ENCODE measurements around the gene CAPG. TPM values are rescaled to one million over a fixed set of nuclear protein-coding genes. Genes with fewer than 3 reads are reported as not detected.
A peak's percentile ranks its signal among the peaks of the same experiment; 100 is the strongest.

The CAPG gene
- polyA plus RNA-seq, 1 donor from 2014 or later, result not detected

DNA sequence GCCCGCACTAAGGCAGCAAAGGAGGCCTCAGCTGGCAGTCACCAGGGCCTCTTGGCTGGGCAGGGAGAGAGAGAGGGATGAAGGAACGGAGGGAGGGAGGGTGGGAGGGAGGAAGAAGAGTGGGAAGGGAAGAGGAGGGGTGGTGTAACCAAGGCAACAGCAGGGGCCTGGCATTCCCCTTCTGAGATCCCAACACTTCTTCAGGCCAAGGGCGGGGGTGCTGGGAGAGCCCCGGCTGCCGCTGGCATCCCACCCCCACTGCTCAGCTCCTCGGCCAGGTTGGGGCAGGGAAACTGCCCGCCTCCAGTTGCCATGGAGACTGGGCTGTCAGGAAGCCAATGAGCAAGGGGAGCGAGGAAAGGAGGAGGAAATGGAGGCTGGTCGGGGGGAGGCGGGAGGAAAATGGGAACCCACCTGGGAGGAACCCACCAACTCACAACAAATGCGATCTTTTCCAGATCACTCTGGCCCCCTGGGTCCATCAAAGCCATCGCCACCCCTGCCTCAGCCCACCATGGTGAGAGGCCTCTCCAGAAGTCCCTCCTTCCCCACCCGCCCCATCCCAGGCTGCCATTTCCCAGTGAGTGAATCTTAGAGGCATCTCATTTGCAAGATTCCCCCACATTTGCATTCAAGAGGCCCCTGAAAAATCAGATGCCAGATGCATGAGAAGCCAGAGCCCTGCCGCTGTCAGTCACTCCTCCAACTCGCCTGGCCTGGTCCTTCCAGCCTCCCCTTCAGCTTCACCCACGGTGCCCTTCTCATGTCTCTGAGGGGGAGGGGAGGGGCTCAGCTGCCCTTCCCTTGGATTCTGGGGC is 20.8 kb upstream of the CAPG start:
- Histone ChIP-seq H3K27me3 (ENCODE audit: insufficient read depth, low read depth, low read length) (no peaks in the 10 kb centered on the region), H3K9me2 (ENCODE audit: insufficient read depth, low read length) (no peaks in the 10 kb centered on the region), H3K4me2 (ENCODE audit: low read length) (peak overlapping the region; percentile 72), H3K27ac (ENCODE audit: low read length) (peak overlapping the region; percentile 99), H3K79me2 (replicated peaks; ENCODE audit: insufficient read depth, low read length) (no peaks in the 10 kb centered on the region), H3K9ac (ENCODE audit: low read length) (peak overlapping the region; percentile 79), H3F3A (ENCODE audit: insufficient read depth, low read length, poor library complexity, severe bottlenecking) (no peaks in the 10 kb centered on the region), H3K9me3 (ENCODE audit: low read length) (no peaks in the 10 kb centered on the region), H2AFZ (ENCODE audit: low read depth, low read length) (peak overlapping the region; percentile 65), H3K36me3 (ENCODE audit: insufficient read depth, low read length) (no peaks in the 10 kb centered on the region), H3K4me3 (ENCODE audit: low read length) (peak overlapping the region; percentile 59), H4K20me1 (ENCODE audit: insufficient read depth) (no peaks in the 10 kb centered on the region)
- TF ChIP-seq EZH2 (IDR thresholded peaks at IDR 0.05; ENCODE audit: borderline replicate concordance, insufficient read depth, low read length, poor library complexity, severe bottlenecking), result no peak
- peak; percentile 53 for TF ChIP-seq TAF1 (IDR thresholded peaks at IDR 0.05; ENCODE audit: low read depth)
- peak; percentile 21 for TF ChIP-seq RAD21 (conservative IDR thresholded peaks at IDR 0.05)
- TF ChIP-seq, protein P1, sequence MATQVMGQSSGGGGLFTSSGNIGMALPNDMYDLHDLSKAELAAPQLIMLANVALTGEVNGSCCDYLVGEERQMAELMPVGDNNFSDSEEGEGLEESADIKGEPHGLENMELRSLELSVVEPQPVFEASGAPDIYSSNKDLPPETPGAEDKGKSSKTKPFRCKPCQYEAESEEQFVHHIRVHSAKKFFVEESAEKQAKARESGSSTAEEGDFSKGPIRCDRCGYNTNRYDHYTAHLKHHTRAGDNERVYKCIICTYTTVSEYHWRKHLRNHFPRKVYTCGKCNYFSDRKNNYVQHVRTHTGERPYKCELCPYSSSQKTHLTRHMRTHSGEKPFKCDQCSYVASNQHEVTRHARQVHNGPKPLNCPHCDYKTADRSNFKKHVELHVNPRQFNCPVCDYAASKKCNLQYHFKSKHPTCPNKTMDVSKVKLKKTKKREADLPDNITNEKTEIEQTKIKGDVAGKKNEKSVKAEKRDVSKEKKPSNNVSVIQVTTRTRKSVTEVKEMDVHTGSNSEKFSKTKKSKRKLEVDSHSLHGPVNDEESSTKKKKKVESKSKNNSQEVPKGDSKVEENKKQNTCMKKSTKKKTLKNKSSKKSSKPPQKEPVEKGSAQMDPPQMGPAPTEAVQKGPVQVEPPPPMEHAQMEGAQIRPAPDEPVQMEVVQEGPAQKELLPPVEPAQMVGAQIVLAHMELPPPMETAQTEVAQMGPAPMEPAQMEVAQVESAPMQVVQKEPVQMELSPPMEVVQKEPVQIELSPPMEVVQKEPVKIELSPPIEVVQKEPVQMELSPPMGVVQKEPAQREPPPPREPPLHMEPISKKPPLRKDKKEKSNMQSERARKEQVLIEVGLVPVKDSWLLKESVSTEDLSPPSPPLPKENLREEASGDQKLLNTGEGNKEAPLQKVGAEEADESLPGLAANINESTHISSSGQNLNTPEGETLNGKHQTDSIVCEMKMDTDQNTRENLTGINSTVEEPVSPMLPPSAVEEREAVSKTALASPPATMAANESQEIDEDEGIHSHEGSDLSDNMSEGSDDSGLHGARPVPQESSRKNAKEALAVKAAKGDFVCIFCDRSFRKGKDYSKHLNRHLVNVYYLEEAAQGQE (IDR thresholded peaks at IDR 0.05; ENCODE audit: borderline replicate concordance), result peak; percentile 96
- TF ChIP-seq CTCF (IDR thresholded peaks at IDR 0.05; ENCODE audit: poor library complexity, severe bottlenecking), result no peak
- TF ChIP-seq MXI1 (conservative IDR thresholded peaks at IDR 0.05; ENCODE audit: poor library complexity, severe bottlenecking), result peak; percentile 59
- peak; percentile 63 for TF ChIP-seq EP300 (conservative IDR thresholded peaks at IDR 0.05; ENCODE audit: poor library complexity, severe bottlenecking)
- peak; percentile 32 for TF ChIP-seq SMC3 (conservative IDR thresholded peaks at IDR 0.05; ENCODE audit: poor library complexity)
- TF ChIP-seq POLR2AphosphoS5 (IDR thresholded peaks at IDR 0.05), result peak; percentile 39

DNA sequence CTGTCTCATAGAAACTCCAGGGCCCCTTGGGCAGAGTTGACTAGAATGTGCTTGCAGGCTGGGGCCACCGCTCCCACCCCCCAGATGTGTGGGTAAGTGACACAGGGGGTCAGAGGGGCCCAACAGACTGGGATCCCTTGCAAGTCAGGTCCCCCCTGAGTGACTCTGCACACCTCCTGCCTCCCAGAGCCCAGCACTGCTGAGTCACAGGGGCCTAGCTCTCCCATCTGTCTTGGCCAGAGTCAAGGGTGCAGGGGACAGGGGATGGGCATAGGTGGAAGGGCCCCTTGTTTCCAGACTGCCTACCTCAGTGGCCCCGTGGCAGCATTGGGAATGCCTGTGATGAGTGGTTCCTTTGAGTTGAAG is 19.7 kb upstream of the CAPG start:
- Histone ChIP-seq H3K9ac (ENCODE audit: low read length) (peak overlapping the region; percentile 79), H4K20me1 (ENCODE audit: insufficient read depth) (no peaks in the 10 kb centered on the region), H3K4me2 (ENCODE audit: low read length) (peak overlapping the region; percentile 0), H3K9me2 (ENCODE audit: insufficient read depth, low read length) (no peaks in the 10 kb centered on the region), H3F3A (ENCODE audit: insufficient read depth, low read length, poor library complexity, severe bottlenecking) (no peaks in the 10 kb centered on the region), H3K79me2 (replicated peaks; ENCODE audit: insufficient read depth, low read length) (no peaks in the 10 kb centered on the region), H3K4me3 (ENCODE audit: low read length) (no peak overlapping the region), H3K9me3 (ENCODE audit: low read length) (no peaks in the 10 kb centered on the region), H2AFZ (ENCODE audit: low read depth, low read length) (no peak overlapping the region), H3K36me3 (ENCODE audit: insufficient read depth, low read length) (no peaks in the 10 kb centered on the region), H3K27me3 (ENCODE audit: insufficient read depth, low read depth, low read length) (no peaks in the 10 kb centered on the region), H3K27ac (ENCODE audit: low read length) (peak overlapping the region; percentile 99)
- no peak for TF ChIP-seq TAF1 (IDR thresholded peaks at IDR 0.05; ENCODE audit: low read depth)
- no peak for TF ChIP-seq POLR2AphosphoS5 (IDR thresholded peaks at IDR 0.05)
- no peak for TF ChIP-seq SMC3 (conservative IDR thresholded peaks at IDR 0.05; ENCODE audit: poor library complexity)
- TF ChIP-seq RAD21 (conservative IDR thresholded peaks at IDR 0.05), result no peak
- TF ChIP-seq EP300 (conservative IDR thresholded peaks at IDR 0.05; ENCODE audit: poor library complexity, severe bottlenecking), result no peak
- TF ChIP-seq EZH2 (IDR thresholded peaks at IDR 0.05; ENCODE audit: borderline replicate concordance, insufficient read depth, low read length, poor library complexity, severe bottlenecking), result no peak
- TF ChIP-seq MXI1 (conservative IDR thresholded peaks at IDR 0.05; ENCODE audit: poor library complexity, severe bottlenecking), result no peak
- TF ChIP-seq CTCF (IDR thresholded peaks at IDR 0.05; ENCODE audit: poor library complexity, severe bottlenecking), result no peak
- TF ChIP-seq, protein P1 (IDR thresholded peaks at IDR 0.05; ENCODE audit: borderline replicate concordance), result no peak
